ENCODE results near the gene SMG7. TPM values are rescaled to one million over a fixed set of nuclear protein-coding genes. Genes with fewer than 3 reads are reported as not detected.

The SMG7 gene
- total and polyA plus RNA-seq, 2 donors (not counting 3 experiments of a cell fraction or from before 2014, with no cell fraction given), result 25.4 to 47.1 TPM

DNA sequence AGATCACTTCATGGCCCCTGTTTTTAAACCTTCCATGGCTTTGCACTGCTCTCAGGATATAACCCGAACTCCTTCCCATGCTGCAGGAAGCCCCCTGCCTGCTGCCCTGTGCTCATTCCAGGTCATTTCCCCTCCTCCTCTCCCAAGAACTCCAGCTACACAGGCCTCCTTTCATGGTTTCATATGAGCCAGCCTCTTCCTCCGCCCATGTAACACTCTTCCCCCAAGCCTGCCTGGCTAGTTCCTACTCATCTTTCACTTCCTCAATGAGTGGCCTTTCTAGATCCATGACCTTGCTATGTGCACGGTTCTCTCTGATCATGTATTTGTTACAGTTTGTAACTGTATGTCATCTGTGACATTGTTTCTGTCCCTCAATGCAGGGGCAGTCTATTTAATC is 121.1 kb downstream of the SMG7 start:
- dilution Hi-C loops (cut with MboI; ENCODE audit: extremely low pct_ligation_motif_present, low sequenced_read_pairs), result no loop called here
- Histone ChIP-seq H4K20me1 (replicated peaks; ENCODE audit: control insufficient read depth, extremely low read depth, insufficient read depth, low read length) (no peaks in the 10 kb centered on the region), H3K9ac (replicated peaks; ENCODE audit: extremely low read depth, insufficient read depth, low read length) (no peak overlapping the region), H3K9me3 (replicated peaks; ENCODE audit: control insufficient read depth, insufficient read depth, low read length) (no peaks in the 10 kb centered on the region), H3K9me1 (replicated peaks; ENCODE audit: control insufficient read depth, extremely low read depth, insufficient read depth, low read length) (no peaks in the 10 kb centered on the region), H3K27me3 (ENCODE audit: control insufficient read depth in 2 of 2, insufficient read depth in 2 of 2, low read length in 2 of 2) (peaks cover 5 to 10% of the 10 kb centered on the region in 2 experiments), H3K4me1 (ENCODE audit: control insufficient read depth, extremely low read depth, insufficient read depth, low read length) (no peaks in the 10 kb centered on the region), H3K4me2 (ENCODE audit: insufficient read depth, low read length) (no peak overlapping the region), H3K4me3 (replicated peaks in 1 of 3; ENCODE audit: insufficient read depth in 1 of 3, low read depth in 1 of 3, low read length in 3 of 3) (no peak overlapping the region), H3K36me3 (ENCODE audit: control insufficient read depth in 2 of 2, extremely low read depth in 1 of 2, insufficient read depth in 2 of 2, low read length in 2 of 2) (no peaks in the 10 kb centered on the region), H3K27ac (ENCODE audit: insufficient read depth, low read depth, low read length) (no peak overlapping the region), H3K79me2 (ENCODE audit: control insufficient read depth, insufficient read depth, low read length) (no peaks in the 10 kb centered on the region), H2AFZ (ENCODE audit: low read depth, low read length) (no peak overlapping the region)
- intact Hi-C loops (cut with micrococcal nuclease), result no loop called here
- FAIRE-seq (no peak), DNase-seq (ENCODE audit: low read depth, low spot score) (no peak)
- TF ChIP-seq, protein P1, sequence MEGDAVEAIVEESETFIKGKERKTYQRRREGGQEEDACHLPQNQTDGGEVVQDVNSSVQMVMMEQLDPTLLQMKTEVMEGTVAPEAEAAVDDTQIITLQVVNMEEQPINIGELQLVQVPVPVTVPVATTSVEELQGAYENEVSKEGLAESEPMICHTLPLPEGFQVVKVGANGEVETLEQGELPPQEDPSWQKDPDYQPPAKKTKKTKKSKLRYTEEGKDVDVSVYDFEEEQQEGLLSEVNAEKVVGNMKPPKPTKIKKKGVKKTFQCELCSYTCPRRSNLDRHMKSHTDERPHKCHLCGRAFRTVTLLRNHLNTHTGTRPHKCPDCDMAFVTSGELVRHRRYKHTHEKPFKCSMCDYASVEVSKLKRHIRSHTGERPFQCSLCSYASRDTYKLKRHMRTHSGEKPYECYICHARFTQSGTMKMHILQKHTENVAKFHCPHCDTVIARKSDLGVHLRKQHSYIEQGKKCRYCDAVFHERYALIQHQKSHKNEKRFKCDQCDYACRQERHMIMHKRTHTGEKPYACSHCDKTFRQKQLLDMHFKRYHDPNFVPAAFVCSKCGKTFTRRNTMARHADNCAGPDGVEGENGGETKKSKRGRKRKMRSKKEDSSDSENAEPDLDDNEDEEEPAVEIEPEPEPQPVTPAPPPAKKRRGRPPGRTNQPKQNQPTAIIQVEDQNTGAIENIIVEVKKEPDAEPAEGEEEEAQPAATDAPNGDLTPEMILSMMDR (IDR thresholded peaks at IDR 0.05; ENCODE audit: extremely low read depth in 1 of 2, insufficient read depth in 1 of 2, low read depth in 1 of 2, low read length in 2 of 2), result no peak
- TF ChIP-seq GATA2 (IDR thresholded peaks at IDR 0.05; ENCODE audit: insufficient read depth, insufficient read length, low read depth, low read length), result no peak
- TF ChIP-seq EZH2 (IDR thresholded peaks at IDR 0.05; ENCODE audit: borderline replicate concordance, low read depth, low read length, severe bottlenecking), result no peak
- no peak for TF ChIP-seq MYC (IDR thresholded peaks at IDR 0.05; ENCODE audit: low read depth, low read length)
- TF ChIP-seq MAX (IDR thresholded peaks at IDR 0.05; ENCODE audit: insufficient read depth, insufficient read length), result no peak
- no peak for TF ChIP-seq FOS (IDR thresholded peaks at IDR 0.05; ENCODE audit: borderline replicate concordance, insufficient read depth, low read length)
- TF ChIP-seq POLR2A (IDR thresholded peaks at IDR 0.05; ENCODE audit: low read depth, low read length), result no peak
- no peak for TF ChIP-seq JUN (IDR thresholded peaks at IDR 0.05; ENCODE audit: borderline replicate concordance, insufficient read depth, insufficient read length, low read depth)
- TF ChIP-seq POLR2AphosphoS5 (IDR thresholded peaks at IDR 0.05; ENCODE audit: insufficient read depth, low read depth, low read length), result no peak
- POLR2A ChIA-PET, result no interaction called here
- BruUV-seq (replicated peaks), result no TSS peak
- CTCF ChIA-PET, result no interaction called here
